AG10803 (cell line): ENCODE results near the gene PKD2.
A peak's percentile ranks its signal among the peaks of the same experiment; 100 is the strongest.
"Not testable (repeated sequence)": the region's sequence is repeated elsewhere in the genome, so short reads cannot be mapped to it uniquely, and the experiment has no call there.

ENCODE experiments used
- DNase-seq: peaks from one replicate; pipeline ENCODE4 v3.0.0; 2010; ENCODE audit warnings: low read depth
- H3K4me3 ChIP-seq: 2 replicates; pipeline ENCODE4 v1.5.1; 2011; ENCODE audit warnings: mild to moderate bottlenecking, low read length, control low read depth
- CTCF ChIP-seq: conservative IDR thresholded peaks from 2 replicates; pipeline ENCODE4 v1.5.1; 2011; ENCODE audit warnings: mild to moderate bottlenecking, low read length, control low read depth, inconsistent platforms

Gene PKD2

GRCh38 chr4:87985887-87986200 is 21.6 kb upstream of the PKD2 start:
- no peak for DNase-seq
- H3K4me3 ChIP-seq = no peak overlapping the region

GRCh38 chr4:87986508-87986907 is 20.9 kb upstream of the PKD2 start:
- no peak overlapping the region for H3K4me3 ChIP-seq
- DNase-seq = no peak
- no peak for TF ChIP-seq CTCF

More at GRCh38 chr4:87985887-87986200, 21.6 kb upstream of the PKD2 start:
- TF ChIP-seq CTCF = no peak

- no peak overlapping the region for H3K4me3 ChIP-seq
- DNase-seq = no peak
- no peak for TF ChIP-seq CTCF
These were observed 17.7 kb upstream of the PKD2 start for GRCh38 chr4:87989765-87990164.

- no peak for DNase-seq
- H3K4me3 ChIP-seq = no peak overlapping the region
- no peak for TF ChIP-seq CTCF
These were observed 12.0 kb upstream of the PKD2 start for GRCh38 chr4:87995435-87995834.

GRCh38 chr4:87999191-87999691 is 8.2 kb upstream of the PKD2 start:
- H3K4me3 ChIP-seq, DNase-seq: not testable (repeated sequence)

GRCh38 chr4:88001871-88002270 is 5.6 kb upstream of the PKD2 start:
- no peak for DNase-seq
- no peak for TF ChIP-seq CTCF
- no peak overlapping the region for H3K4me3 ChIP-seq

- peak; percentile 94 for DNase-seq
These were observed 4.6 kb upstream of the PKD2 start for GRCh38 chr4:88002786-88003185.

More at GRCh38 chr4:88002786-88003185, 4.6 kb upstream of the PKD2 start:
- no peak overlapping the region for H3K4me3 ChIP-seq
- TF ChIP-seq CTCF = no peak
